HEK293 (cell line): Measurements from ENCODE around the gene ZC3H10.

Experiments used
- GFI1B ChIP-seq: fragments of 450-650 bp; formaldehyde crosslinking; IDR thresholded peaks from 2 replicates; pipeline ENCODE4 v1.5.1; 2016; ENCODE audit warnings: missing biosample characterization, missing genetic modification characterization
- PRDM1 ChIP-seq: fragments of 450-650 bp; formaldehyde crosslinking; IDR thresholded peaks from 2 replicates; pipeline ENCODE4; 2016; ENCODE audit warnings: missing biosample characterization, missing genetic modification characterization
- YY2 ChIP-seq: fragments of 450-650 bp; formaldehyde crosslinking; IDR thresholded peaks from 2 replicates; pipeline ENCODE4 v1.5.1; 2016; ENCODE audit warnings: missing biosample characterization, missing genetic modification characterization
- ZNF18 ChIP-seq: fragments of 450-650 bp; formaldehyde crosslinking; IDR thresholded peaks from 2 replicates; pipeline ENCODE4 v1.5.1; 2016; ENCODE audit warnings: missing biosample characterization, missing genetic modification characterization
- ZNF211 ChIP-seq: fragments of 450-650 bp; formaldehyde crosslinking; IDR thresholded peaks from 2 replicates; pipeline ENCODE4 v1.5.1; 2016; ENCODE audit warnings: low read depth, missing biosample characterization, missing genetic modification characterization
- ZNF280D ChIP-seq: fragments of 450-650 bp; formaldehyde crosslinking; IDR thresholded peaks from 2 replicates; pipeline ENCODE4 v1.5.1; 2016; ENCODE audit warnings: missing biosample characterization, missing genetic modification characterization
- ZNF341 ChIP-seq: fragments of 450-650 bp; formaldehyde crosslinking; IDR thresholded peaks from 2 replicates; pipeline ENCODE4; 2016; ENCODE audit warnings: low read depth, missing biosample characterization, missing genetic modification characterization
- ZNF416 ChIP-seq: fragments of 450-650 bp; formaldehyde crosslinking; IDR thresholded peaks from 2 replicates; pipeline ENCODE4 v1.5.1; 2016; ENCODE audit warnings: missing biosample characterization, missing genetic modification characterization
- ZNF518A ChIP-seq: fragments of 450-650 bp; formaldehyde crosslinking; conservative IDR thresholded peaks from 2 replicates; pipeline ENCODE4 v1.5.1; 2016; ENCODE audit warnings: low read depth, missing biosample characterization, missing genetic modification characterization
- ZNF660 ChIP-seq: fragments of 450-650 bp; IDR thresholded peaks from 2 replicates; pipeline ENCODE4 v1.5.1; 2018; ENCODE audit warnings: missing biosample characterization, mild to moderate bottlenecking, missing genetic modification characterization
- ZNF692 ChIP-seq: fragments of 450-650 bp; formaldehyde crosslinking; IDR thresholded peaks from 2 replicates; pipeline ENCODE4 v1.5.1; 2016; ENCODE audit warnings: missing biosample characterization, missing genetic modification characterization
- TF ChIP-seq, protein P1 (sequence below): fragments of 450-650 bp; formaldehyde crosslinking; IDR thresholded peaks from 2 replicates; pipeline ENCODE4 v1.5.1; 2016; ENCODE audit warnings: missing biosample characterization, missing genetic modification characterization
- TF ChIP-seq, protein P2 (sequence below): fragments of 450-650 bp; formaldehyde crosslinking; IDR thresholded peaks from 2 replicates; pipeline ENCODE4 v1.5.1; 2017; ENCODE audit warnings: missing biosample characterization, missing genetic modification characterization
- TF ChIP-seq, protein P3 (sequence below): fragments of 450-650 bp; formaldehyde crosslinking; IDR thresholded peaks from 2 replicates; pipeline ENCODE4 v1.5.1; 2016; ENCODE audit warnings: missing biosample characterization, missing genetic modification characterization

Gene ZC3H10

GRCh38 chr12:56119361-56119796 is 1.3 kb downstream of the ZC3H10 start (continued):
- TF ChIP-seq PRDM1 (tag by site-specific recombination): no peak
- TF ChIP-seq ZNF518A (tag by site-specific recombination): no peak
- TF ChIP-seq ZNF18: no peak
- TF ChIP-seq, protein P1, sequence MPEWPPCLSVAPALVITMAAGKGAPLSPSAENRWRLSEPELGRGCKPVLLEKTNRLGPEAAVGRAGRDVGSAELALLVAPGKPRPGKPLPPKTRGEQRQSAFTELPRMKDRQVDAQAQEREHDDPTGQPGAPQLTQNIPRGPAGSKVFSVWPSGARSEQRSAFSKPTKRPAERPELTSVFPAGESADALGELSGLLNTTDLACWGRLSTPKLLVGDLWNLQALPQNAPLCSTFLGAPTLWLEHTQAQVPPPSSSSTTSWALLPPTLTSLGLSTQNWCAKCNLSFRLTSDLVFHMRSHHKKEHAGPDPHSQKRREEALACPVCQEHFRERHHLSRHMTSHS (tag by site-specific recombination): no peak
- no peak for TF ChIP-seq YY2
- TF ChIP-seq, protein P2, sequence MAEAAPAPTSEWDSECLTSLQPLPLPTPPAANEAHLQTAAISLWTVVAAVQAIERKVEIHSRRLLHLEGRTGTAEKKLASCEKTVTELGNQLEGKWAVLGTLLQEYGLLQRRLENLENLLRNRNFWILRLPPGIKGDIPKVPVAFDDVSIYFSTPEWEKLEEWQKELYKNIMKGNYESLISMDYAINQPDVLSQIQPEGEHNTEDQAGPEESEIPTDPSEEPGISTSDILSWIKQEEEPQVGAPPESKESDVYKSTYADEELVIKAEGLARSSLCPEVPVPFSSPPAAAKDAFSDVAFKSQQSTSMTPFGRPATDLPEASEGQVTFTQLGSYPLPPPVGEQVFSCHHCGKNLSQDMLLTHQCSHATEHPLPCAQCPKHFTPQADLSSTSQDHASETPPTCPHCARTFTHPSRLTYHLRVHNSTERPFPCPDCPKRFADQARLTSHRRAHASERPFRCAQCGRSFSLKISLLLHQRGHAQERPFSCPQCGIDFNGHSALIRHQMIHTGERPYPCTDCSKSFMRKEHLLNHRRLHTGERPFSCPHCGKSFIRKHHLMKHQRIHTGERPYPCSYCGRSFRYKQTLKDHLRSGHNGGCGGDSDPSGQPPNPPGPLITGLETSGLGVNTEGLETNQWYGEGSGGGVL (tag by site-specific recombination): peak; percentile 19; the same call in 1 of the 2 replicates
- TF ChIP-seq ZNF660 (tag by site-specific recombination): peak; percentile 36; the same call in 1 of the 2 replicates
- peak; percentile 54; the same call in 1 of the 2 replicates for TF ChIP-seq ZNF692 (tag by site-specific recombination)
- TF ChIP-seq GFI1B (tag by site-specific recombination): no peak
- TF ChIP-seq, protein P3, sequence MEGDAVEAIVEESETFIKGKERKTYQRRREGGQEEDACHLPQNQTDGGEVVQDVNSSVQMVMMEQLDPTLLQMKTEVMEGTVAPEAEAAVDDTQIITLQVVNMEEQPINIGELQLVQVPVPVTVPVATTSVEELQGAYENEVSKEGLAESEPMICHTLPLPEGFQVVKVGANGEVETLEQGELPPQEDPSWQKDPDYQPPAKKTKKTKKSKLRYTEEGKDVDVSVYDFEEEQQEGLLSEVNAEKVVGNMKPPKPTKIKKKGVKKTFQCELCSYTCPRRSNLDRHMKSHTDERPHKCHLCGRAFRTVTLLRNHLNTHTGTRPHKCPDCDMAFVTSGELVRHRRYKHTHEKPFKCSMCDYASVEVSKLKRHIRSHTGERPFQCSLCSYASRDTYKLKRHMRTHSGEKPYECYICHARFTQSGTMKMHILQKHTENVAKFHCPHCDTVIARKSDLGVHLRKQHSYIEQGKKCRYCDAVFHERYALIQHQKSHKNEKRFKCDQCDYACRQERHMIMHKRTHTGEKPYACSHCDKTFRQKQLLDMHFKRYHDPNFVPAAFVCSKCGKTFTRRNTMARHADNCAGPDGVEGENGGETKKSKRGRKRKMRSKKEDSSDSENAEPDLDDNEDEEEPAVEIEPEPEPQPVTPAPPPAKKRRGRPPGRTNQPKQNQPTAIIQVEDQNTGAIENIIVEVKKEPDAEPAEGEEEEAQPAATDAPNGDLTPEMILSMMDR (tag by site-specific recombination): peak; percentile 91
- no peak for TF ChIP-seq ZNF416 (tag by site-specific recombination)
- TF ChIP-seq ZNF341 (tag by site-specific recombination): no peak
- TF ChIP-seq ZNF280D: no peak
- no peak for TF ChIP-seq ZNF211
